GM21360 (cell line): Measurements from ENCODE around the gene SPINT2.
"Not testable (repeated sequence)": the region's sequence is repeated elsewhere in the genome, so short reads cannot be mapped to it uniquely, and the experiment has no call there.

Experiments used
- ATAC-seq: cut with Tn5 transposase; IDR thresholded peaks from one replicate; pipeline ENCODE4 v1.9.1; 2021; ENCODE audit warnings: mild to moderate bottlenecking, moderate library complexity; ENCODE audit not compliant: unreplicated experiment

Gene SPINT2

DNA sequence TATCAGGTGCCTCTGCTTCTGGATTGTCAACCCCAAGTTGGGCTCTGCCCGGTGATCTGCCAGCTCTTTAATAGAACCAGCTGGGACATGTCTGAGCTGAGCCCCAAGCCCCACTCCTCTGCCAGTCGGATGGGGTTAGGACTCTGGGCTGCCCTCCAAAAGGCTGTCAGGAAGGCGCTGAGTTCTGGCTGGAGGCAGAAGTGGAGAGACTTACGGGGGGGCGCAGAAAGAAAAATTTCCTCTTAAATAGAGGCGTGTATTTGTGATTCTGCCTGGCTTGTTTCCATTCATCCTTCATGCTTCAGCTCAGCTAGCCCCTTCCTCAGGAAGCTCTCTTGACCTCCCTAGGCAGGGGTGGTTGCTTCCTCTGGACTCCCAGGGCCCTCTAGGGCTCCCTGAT lies 54.3 kb downstream of the SPINT2 start:
- ATAC-seq: no peak

GRCh38 chr19:38319421-38320258 lies 55.3 kb downstream of the SPINT2 start, which contains the start of gene KCNK6:
TSS of gene KCNK6 (plus strand) at chr19:38319845. CDS start at chr19:38319951, 106 bp downstream.
- no peak for ATAC-seq

DNA sequence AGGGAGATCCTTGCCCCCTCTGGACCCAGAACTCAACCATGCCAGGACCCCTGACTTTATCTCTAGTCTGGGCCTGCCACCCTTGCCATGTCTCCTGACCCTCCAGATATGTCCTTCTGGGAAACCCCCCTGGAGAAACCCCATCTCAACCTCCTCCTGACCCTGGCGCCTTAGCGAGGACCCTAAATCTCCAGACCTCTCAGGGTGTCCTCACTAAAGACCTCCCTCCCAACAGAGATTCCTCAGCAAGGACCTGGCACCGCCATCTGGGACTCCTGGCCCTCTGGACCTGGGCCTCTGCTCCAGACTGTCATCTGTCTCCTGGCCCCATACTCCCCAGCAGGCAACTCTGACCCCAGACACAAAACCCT lies 56.6 kb downstream of the SPINT2 start:
- ATAC-seq: no peak

DNA sequence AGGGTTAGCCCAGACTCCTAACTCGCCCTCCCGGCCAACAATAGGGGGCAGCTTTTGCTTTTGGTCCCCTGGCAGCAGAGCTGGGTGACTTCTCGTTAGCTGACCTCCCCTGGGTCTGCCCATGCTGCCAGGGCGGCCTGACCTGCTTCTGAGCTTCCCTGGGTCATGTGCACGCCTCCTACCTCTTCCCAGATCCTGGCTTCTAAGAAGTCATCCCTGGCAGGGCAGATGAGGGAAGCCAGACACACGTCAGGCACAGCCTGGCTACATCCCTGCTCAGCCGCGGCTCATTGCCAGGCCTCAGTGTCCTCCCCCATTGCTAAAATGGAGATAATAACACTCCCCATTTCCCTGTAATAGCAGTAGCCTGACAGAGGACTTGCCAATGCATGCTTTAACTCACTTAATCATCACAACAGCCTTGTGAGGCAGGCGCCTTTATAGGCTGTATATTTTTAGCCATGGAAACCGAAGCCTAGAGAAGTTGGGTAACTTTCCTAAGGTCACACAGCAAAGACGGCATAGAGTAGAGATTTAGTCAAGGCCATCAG lies 57.3 kb downstream of the SPINT2 start:
- ATAC-seq: no peak

- ATAC-seq: no peak
Observed at GRCh38 chr19:38323291-38323690, 58.9 kb downstream of the SPINT2 start.

DNA sequence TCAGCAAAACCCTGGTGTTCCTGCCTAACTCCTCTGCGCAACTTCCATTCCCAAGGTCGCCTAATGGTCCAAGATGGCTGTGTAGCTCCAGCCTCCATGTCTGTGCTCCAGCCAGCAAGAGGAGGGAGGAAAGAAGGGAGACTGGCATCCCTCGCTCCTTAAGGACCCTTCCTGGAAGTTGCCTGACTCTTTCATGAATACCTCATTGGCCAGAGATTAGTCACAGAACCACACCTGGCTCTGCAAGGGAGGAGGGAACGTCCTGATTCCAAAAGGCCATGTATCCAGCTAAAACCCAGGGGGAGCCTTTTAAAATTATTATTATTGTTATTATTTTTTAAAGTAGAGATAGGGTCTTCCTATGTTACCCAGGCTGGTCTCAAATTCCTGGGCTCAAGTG lies 60.1 kb downstream of the SPINT2 start:
- ATAC-seq: no peak

GRCh38 chr19:38326591-38326990 lies 62.2 kb downstream of the SPINT2 start:
- no peak for ATAC-seq

DNA sequence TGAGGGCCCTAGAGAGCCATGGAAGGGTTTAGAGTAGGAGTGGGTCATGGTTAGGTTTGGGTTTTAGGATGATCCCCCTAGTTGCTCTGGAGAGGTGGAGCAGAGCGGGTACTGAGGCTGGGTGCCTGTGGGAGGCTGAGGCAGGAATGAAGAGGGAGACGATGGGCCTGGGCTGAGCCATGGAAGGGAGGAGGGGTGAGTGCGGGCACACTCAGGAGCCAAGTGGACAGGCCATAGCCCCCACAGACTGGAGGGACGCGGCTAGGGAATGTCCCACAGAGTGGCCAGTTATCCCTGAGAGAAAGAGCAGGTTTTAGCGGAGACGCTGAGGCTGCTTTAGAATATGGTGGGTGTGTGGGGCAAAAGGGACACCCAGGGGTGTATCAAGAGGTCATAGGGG lies 65.3 kb downstream of the SPINT2 start:
- ATAC-seq: no peak

DNA sequence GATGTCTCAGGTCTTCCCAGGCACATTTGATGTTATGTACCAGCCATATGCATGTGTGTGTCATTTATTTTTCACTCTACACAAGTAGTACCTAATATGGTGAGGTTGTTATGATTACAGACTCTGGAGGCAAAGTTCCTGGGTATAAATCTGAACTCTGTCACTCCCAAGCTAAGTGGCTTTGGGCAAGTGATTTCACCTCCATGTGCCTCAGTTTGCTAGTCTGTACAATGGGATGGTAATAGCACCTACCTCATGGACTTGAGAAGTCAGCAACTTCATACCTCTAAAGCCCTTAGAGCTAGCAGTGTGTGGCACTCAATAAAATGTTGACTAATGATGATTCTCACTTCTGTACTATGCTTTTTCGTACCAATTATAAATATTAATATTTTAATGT lies 67.4 kb downstream of the SPINT2 start:
- ATAC-seq: no peak

DNA sequence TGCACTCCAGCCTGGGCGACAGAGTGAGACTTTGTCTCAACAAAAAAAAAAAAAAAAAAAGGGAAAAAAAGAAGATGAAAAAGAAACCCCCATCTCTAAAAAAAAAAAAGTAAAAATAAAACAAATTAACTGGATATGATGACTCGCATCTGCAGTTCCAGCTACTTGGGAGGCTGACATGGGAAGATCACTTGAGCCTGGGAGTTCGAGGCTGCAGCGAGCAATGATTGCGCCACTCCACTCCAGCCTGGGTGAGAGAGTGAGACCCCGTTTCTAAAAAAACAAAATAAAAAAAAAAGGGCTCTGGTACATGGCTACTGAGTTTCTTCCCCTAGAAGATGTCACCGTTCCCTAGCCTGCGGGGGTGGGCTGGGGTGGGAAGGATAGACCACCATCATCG lies 68.9 kb downstream of the SPINT2 start:
- ATAC-seq: no peak

GRCh38 chr19:38335949-38336637 lies 71.7 kb downstream of the SPINT2 start:
- ATAC-seq: peak; percentile 56

DNA sequence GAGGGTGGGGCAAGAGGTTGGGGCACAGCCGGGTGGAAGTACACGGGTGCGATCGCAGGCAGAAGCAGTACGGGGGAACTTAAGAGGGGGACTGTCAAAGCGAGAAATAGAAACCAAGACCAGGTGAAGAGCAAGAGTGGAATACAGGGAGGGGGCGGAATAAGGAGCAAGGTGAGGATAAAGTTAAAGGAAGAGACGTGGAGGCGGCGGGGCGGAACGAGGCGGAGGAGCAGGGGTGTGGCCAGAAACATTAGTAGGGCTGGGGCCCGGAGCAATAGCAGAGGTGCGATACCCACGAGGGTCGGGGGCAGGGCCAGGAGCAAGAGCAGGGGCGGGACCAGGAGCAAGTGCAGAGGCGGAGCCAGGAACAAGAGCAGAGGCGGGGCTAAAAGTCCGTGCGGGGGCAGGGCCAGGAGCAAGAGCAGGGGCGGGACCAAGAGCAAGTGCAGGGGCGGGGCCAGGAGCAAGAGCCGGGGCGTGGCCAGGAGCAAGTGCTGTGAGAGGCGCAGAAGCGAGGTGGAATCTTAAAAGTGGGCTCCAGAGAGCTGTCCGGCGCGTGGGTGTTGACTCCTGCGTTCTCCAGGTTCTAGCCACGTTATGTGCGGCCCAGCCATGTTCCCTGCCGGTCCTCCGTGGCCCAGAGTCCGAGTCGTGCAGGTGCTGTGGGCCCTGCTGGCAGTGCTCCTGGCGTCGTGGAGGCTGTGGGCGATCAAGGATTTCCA lies 72.4 kb downstream of the SPINT2 start:
- ATAC-seq: peak; percentile 50

GRCh38 chr19:38337360-38337653 lies 72.9 kb downstream of the SPINT2 start:
- no peak for ATAC-seq

GRCh38 chr19:38339011-38339410 lies 74.6 kb downstream of the SPINT2 start:
- not testable (repeated sequence) for ATAC-seq

DNA sequence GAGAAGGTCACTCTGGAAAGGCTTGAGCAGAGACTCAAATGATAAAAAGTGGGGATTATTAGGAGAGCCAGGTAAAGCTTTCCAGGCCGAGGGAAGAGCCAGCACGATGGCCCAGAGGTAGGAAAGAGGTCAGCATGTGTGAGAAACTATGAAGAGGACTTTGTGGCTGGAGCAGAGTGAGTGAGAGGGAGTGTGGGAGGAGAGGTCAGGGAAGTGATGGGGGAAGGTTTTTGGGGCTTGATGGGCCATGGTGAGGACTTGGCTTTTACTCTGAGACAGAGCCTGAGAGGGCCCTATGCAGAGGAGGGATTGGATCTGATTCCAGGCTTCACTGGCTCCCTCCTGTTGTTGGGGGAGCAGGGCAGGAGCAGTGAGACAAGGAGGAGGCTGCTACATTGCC lies 76.6 kb downstream of the SPINT2 start:
- ATAC-seq: no peak
